Tibial artery (tissue), 4 donors: ENCODE results near the gene SRP19.

Experiments used
- DNase-seq, 2 donors: peaks; one replicate each; pipeline ENCODE4 v3.0.0-alpha.2; 2019
- H3K27ac ChIP-seq, 2 donors: fragments of 200-600 bp; sonication (generic) in 1 of 2; 1 replicate in 1 of 2; 2 replicates in 1 of 2; pipeline ENCODE4 v1.5.1; 2018 to 2019; ENCODE audit warnings: mild to moderate bottlenecking in 1 of 2
- H3K27me3 ChIP-seq, 2 donors: fragments of 200-600 bp; sonication (generic) in 1 of 2; one replicate each; pipeline versions ENCODE4 v1.5.1 to v1.6.0; 2016 to 2019
- H3K36me3 ChIP-seq, 3 donors: fragments of 200-600 bp; sonication (generic) in 2 of 3; one replicate each; pipeline ENCODE4 v1.5.1; 2016 to 2019; ENCODE audit warnings: mild to moderate bottlenecking in 2 of 3
- H3K4me1 ChIP-seq, 4 donors: fragments of 200-600 bp; sonication (generic) in 2 of 4; 1 replicate in 3 of 4; 2 replicates in 1 of 4; pipeline ENCODE4 v1.5.1; 2016 to 2019
- H3K4me3 ChIP-seq, 2 donors: fragments of 200-600 bp; sonication (generic) in 1 of 2; 1 replicate in 1 of 2; 2 replicates in 1 of 2; pipeline ENCODE4 v1.5.1; 2018 to 2019; ENCODE audit warnings: mild to moderate bottlenecking in 2 of 2
- H3K9me3 ChIP-seq, 3 donors: fragments of 200-600 bp; sonication (generic) in 1 of 3; one replicate each; pipeline ENCODE4 v1.5.1; 2016 to 2019
- CTCF ChIP-seq, 2 experiments: fragments of 200-600 bp in 1 of 2; fragments of 450-650 bp in 1 of 2; IDR thresholded peaks; one replicate each; pipeline ENCODE4 v1.5.1; 2017 to 2019; ENCODE audit warnings: antibody characterized with exemption in 2 of 2, mild to moderate bottlenecking in 1 of 2, moderate library complexity in 1 of 2
- intact Hi-C: fragments of 100-400 bp; cut with DNase I; formaldehyde crosslinking; loops from one replicate; pipeline ENCODE4 v1.15.0; 2023; ENCODE audit warnings: low total_unique reads

Gene SRP19

GRCh38 chr5:112910529-112910928, 49.4 kb downstream of the SRP19 start:
- intact Hi-C loops, result loop anchor here (5.0 kb wide), 1 partner anchor 53 kb away; no protein-coding TSS in a partner anchor
- DNase-seq, result no peak

GRCh38 chr5:112914584-112914983, 53.5 kb downstream of the SRP19 start:
- peaks cover 0 to 85% (median 53%) of the 10 kb centered on the region in 4 donors for H3K4me1 ChIP-seq
- DNase-seq, result no peak
- H3K27me3 ChIP-seq, result no peaks in the 10 kb centered on the region
- no peak overlapping the region for H3K4me3 ChIP-seq
- no peaks in the 10 kb centered on the region for H3K9me3 ChIP-seq
- intact Hi-C loops, result loop anchor here (5.0 kb wide), 1 partner anchor 57 kb away; no protein-coding TSS in a partner anchor
- H3K36me3 ChIP-seq, result peaks cover 9 to 34% (median 12%) of the 10 kb centered on the region in 3 donors
- no peak for TF ChIP-seq CTCF (IDR thresholded peaks at IDR 0.05)
- peak overlapping the region; percentile 5 to 15 for H3K27ac ChIP-seq

More at GRCh38 chr5:112910529-112910928, 49.4 kb downstream of the SRP19 start:
- Histone ChIP-seq H3K4me3 (no peak overlapping the region), H3K27me3 (no peaks in the 10 kb centered on the region), H3K4me1 (peaks cover 0 to 57% (median 28%) of the 10 kb centered on the region in 4 donors), H3K36me3 (peaks cover 5 to 29% (median 8%) of the 10 kb centered on the region in 3 donors), H3K27ac (no peak overlapping the region), H3K9me3 (no peaks in the 10 kb centered on the region)
- no peak for TF ChIP-seq CTCF (IDR thresholded peaks at IDR 0.05)

GRCh38 chr5:112915831-112916230, 54.7 kb downstream of the SRP19 start:
- H3K4me1 ChIP-seq, result peaks cover 0 to 95% (median 61%) of the 10 kb centered on the region in 4 donors
- H3K27ac ChIP-seq, result peak overlapping the region in 1 of 2 donors; percentile 28
- intact Hi-C loops, result no loop called here

GRCh38 chr5:112917453-112917995, 56.4 kb downstream of the SRP19 start:
- TF ChIP-seq CTCF (IDR thresholded peaks at IDR 0.05), result no peak
- Histone ChIP-seq H3K27me3 (no peaks in the 10 kb centered on the region), H3K9me3 (no peaks in the 10 kb centered on the region), H3K27ac (no peak overlapping the region), H3K4me1 (peaks cover 0 to 85% (median 59%) of the 10 kb centered on the region in 4 donors), H3K36me3 (peaks cover 4 to 22% (median 6%) of the 10 kb centered on the region in 3 donors), H3K4me3 (no peak overlapping the region)
- intact Hi-C loops, result no loop called here
- DNase-seq, result no peak

More at GRCh38 chr5:112915831-112916230, 54.7 kb downstream of the SRP19 start:
- no peak for DNase-seq
- H3K27me3 ChIP-seq, result no peaks in the 10 kb centered on the region
- no peak overlapping the region for H3K4me3 ChIP-seq
- no peaks in the 10 kb centered on the region for H3K9me3 ChIP-seq
- no peak for TF ChIP-seq CTCF (IDR thresholded peaks at IDR 0.05)
- peaks cover 4 to 25% (median 6%) of the 10 kb centered on the region in 3 donors for H3K36me3 ChIP-seq

GRCh38 chr5:112918136-112918535, 57.0 kb downstream of the SRP19 start:
- peaks cover 0 to 85% (median 59%) of the 10 kb centered on the region in 4 donors for H3K4me1 ChIP-seq
- no peak overlapping the region for H3K27ac ChIP-seq
- no peak for DNase-seq
- H3K4me3 ChIP-seq, result no peak overlapping the region
- no peak for TF ChIP-seq CTCF (IDR thresholded peaks at IDR 0.05)
- peaks cover 4 to 22% (median 6%) of the 10 kb centered on the region in 3 donors for H3K36me3 ChIP-seq
- intact Hi-C loops, result no loop called here
- H3K9me3 ChIP-seq, result no peaks in the 10 kb centered on the region
- H3K27me3 ChIP-seq, result no peaks in the 10 kb centered on the region
